HG02571 (cell line): ENCODE results near the gene AFDN.
A peak's percentile ranks its signal among the peaks of the same experiment; 100 is the strongest.

Experiments used
- ATAC-seq: cut with Tn5 transposase; IDR thresholded peaks from one replicate; pipeline ENCODE4 v1.9.1; 2021; ENCODE audit warnings: mild to moderate bottlenecking, moderate library complexity; ENCODE audit not compliant: unreplicated experiment

AFDN gene

GRCh38 chr6:167860550-167861226 is 34.0 kb downstream of the AFDN start:
- ATAC-seq = no peak

GRCh38 chr6:167861424-167861823 is 34.7 kb downstream of the AFDN start:
- ATAC-seq = no peak

- no peak for ATAC-seq
Observed at GRCh38 chr6:167863897-167864296, 37.2 kb downstream of the AFDN start.

- ATAC-seq = no peak
Observed at GRCh38 chr6:167866642-167867041, 39.9 kb downstream of the AFDN start.

- ATAC-seq = no peak
Observed at GRCh38 chr6:167870321-167870720, 43.6 kb downstream of the AFDN start.

- no peak for ATAC-seq
Observed at GRCh38 chr6:167872538-167873210, 46.0 kb downstream of the AFDN start.

GRCh38 chr6:167877994-167878779 is 51.5 kb downstream of the AFDN start:
- no peak for ATAC-seq

- ATAC-seq = no peak
Observed at GRCh38 chr6:167879612-167880011, 52.9 kb downstream of the AFDN start.

- no peak for ATAC-seq
Observed at GRCh38 chr6:167881327-167881726, 54.6 kb downstream of the AFDN start.

- no peak for ATAC-seq
Observed at GRCh38 chr6:167882244-167882643, 55.5 kb downstream of the AFDN start.

- ATAC-seq = no peak
Observed at GRCh38 chr6:167888098-167888497, 61.4 kb downstream of the AFDN start.

GRCh38 chr6:167892835-167893815 is 66.4 kb downstream of the AFDN start:
- ATAC-seq = peak; percentile 67

GRCh38 chr6:167894965-167895364 is 68.3 kb downstream of the AFDN start:
- ATAC-seq = no peak

- no peak for ATAC-seq
Observed at GRCh38 chr6:167896648-167897047, 69.9 kb downstream of the AFDN start.

- ATAC-seq = no peak
Observed at GRCh38 chr6:167898673-167899311, 72.1 kb downstream of the AFDN start.

GRCh38 chr6:167904791-167905190 is 78.1 kb downstream of the AFDN start:
- no peak for ATAC-seq

- no peak for ATAC-seq
Observed at GRCh38 chr6:167906899-167907298, 80.2 kb downstream of the AFDN start.

GRCh38 chr6:167907837-167908681 is 81.3 kb downstream of the AFDN start:
- ATAC-seq = no peak

GRCh38 chr6:167910007-167910406 is 83.3 kb downstream of the AFDN start:
- ATAC-seq = no peak
